MM.1S (cell line): ENCODE results near the gene B4GALNT3.

ENCODE experiments used
- DNase-seq: peaks from one replicate; pipeline ENCODE4 v3.0.0-alpha.2; 2015
- H2AFZ ChIP-seq: fragments of 300-600 bp; sonication (generic); 2 replicates; pipeline ENCODE4 v1.6.0; 2016; ENCODE audit warnings: antibody characterized with exemption, low read length
- H3F3A ChIP-seq: fragments of 300-600 bp; sonication (generic); 2 replicates; pipeline ENCODE4 v1.6.1; 2016; ENCODE audit warnings: mild to moderate bottlenecking, antibody characterized with exemption, low read length, moderate library complexity, mixed read lengths; ENCODE audit not compliant: insufficient read depth
- H3K27ac ChIP-seq: fragments of 300-600 bp; sonication (generic); 2 replicates; pipeline ENCODE4 v1.5.1; 2016; ENCODE audit warnings: mild to moderate bottlenecking, low read length
- H3K27me3 ChIP-seq: fragments of 300-600 bp; sonication (generic); replicated peaks from 2 replicates; pipeline ENCODE4 v1.6.0; 2016; ENCODE audit warnings: low read length; ENCODE audit not compliant: insufficient read depth
- H3K36me3 ChIP-seq: fragments of 300-600 bp; sonication (generic); replicated peaks from 2 replicates; pipeline ENCODE4 v1.6.1; 2016; ENCODE audit warnings: mild to moderate bottlenecking, low read length, mixed read lengths; ENCODE audit not compliant: insufficient read depth
- H3K4me1 ChIP-seq: fragments of 300-600 bp; sonication (generic); 2 replicates; pipeline ENCODE4 v1.6.1; 2016; ENCODE audit warnings: low read length, mixed read lengths
- H3K4me2 ChIP-seq: fragments of 300-600 bp; sonication (generic); 2 replicates; pipeline ENCODE4 v1.6.0; 2016; ENCODE audit warnings: low read depth, low read length
- H3K4me3 ChIP-seq: fragments of 300-600 bp; sonication (generic); 2 replicates; pipeline ENCODE4 v1.5.1; 2016; ENCODE audit warnings: low read length, mixed read lengths
- H3K79me2 ChIP-seq: fragments of 300-600 bp; sonication (generic); 2 replicates; pipeline ENCODE4 v1.6.1; 2016; ENCODE audit warnings: mixed run types, low read length, mixed read lengths
- H3K9ac ChIP-seq: fragments of 300-600 bp; sonication (generic); 2 replicates; pipeline ENCODE4 v1.6.1; 2016; ENCODE audit warnings: low read length, mixed read lengths
- H3K9me2 ChIP-seq: fragments of 300-600 bp; sonication (generic); replicated peaks from 2 replicates; pipeline ENCODE4 v1.6.1; 2016; ENCODE audit warnings: mild to moderate bottlenecking, low read length, mixed read lengths; ENCODE audit not compliant: insufficient read depth
- H3K9me3 ChIP-seq: fragments of 300-600 bp; sonication (generic); replicated peaks from 2 replicates; pipeline ENCODE4 v1.6.1; 2016; ENCODE audit warnings: mild to moderate bottlenecking, low read length, mixed read lengths; ENCODE audit not compliant: insufficient read depth
- H4K20me1 ChIP-seq: fragments of 300-600 bp; sonication (generic); 2 replicates; pipeline ENCODE4 v1.6.1; 2016; ENCODE audit warnings: mild to moderate bottlenecking, low read length, moderate library complexity, mixed read lengths; ENCODE audit not compliant: insufficient read depth
- EZH2 ChIP-seq: fragments of 300-600 bp; sonication (generic); optimal IDR thresholded peaks from 2 replicates; pipeline ENCODE3; 2017; ENCODE audit warnings: low read depth, mild to moderate bottlenecking, antibody characterized with exemption, low read length, mixed read lengths
- EZH2phosphoT487 ChIP-seq: fragments of 300-600 bp; sonication (generic); IDR thresholded peaks from 2 replicates; pipeline ENCODE4 v1.6.1; 2018; ENCODE audit warnings: antibody characterized with exemption, low read length
- TF ChIP-seq, protein P1 (sequence below): fragments of 300-600 bp; sonication (generic); IDR thresholded peaks from 2 replicates; pipeline ENCODE4 v1.5.1; 2016; ENCODE audit warnings: antibody characterized with exemption, low read length, mixed read lengths

B4GALNT3 gene

DNA sequence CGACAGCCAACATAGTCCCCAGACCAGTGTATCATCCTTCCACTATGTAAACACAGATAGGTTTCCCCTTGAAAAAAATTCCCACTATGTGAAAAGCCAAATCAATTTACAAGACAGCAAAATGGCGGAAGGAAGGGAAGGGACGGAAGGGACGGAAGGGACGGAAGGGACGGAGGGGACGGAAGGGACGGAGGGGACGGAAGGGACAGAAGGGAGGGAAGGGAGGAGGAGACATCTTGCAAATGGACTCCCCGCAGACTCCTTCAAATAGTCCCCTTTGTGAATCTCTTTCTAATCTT, 128.2 kb downstream of the B4GALNT3 start:
- Histone ChIP-seq H3K4me2 (no peak overlapping the region), H3K27ac (no peak overlapping the region), H3K27me3 (no peaks in the 10 kb centered on the region), H2AFZ (no peak overlapping the region), H3F3A (no peaks in the 10 kb centered on the region), H3K79me2 (no peaks in the 10 kb centered on the region), H3K9ac (no peak overlapping the region), H4K20me1 (no peaks in the 10 kb centered on the region), H3K4me3 (no peak overlapping the region), H3K36me3 (no peaks in the 10 kb centered on the region), H3K9me3 (no peaks in the 10 kb centered on the region), H3K9me2 (no peaks in the 10 kb centered on the region), H3K4me1 (no peaks in the 10 kb centered on the region)
- DNase-seq, result no peak
- TF ChIP-seq EZH2phosphoT487 (no peak), EZH2 (no peak)
- TF ChIP-seq, protein P1, sequence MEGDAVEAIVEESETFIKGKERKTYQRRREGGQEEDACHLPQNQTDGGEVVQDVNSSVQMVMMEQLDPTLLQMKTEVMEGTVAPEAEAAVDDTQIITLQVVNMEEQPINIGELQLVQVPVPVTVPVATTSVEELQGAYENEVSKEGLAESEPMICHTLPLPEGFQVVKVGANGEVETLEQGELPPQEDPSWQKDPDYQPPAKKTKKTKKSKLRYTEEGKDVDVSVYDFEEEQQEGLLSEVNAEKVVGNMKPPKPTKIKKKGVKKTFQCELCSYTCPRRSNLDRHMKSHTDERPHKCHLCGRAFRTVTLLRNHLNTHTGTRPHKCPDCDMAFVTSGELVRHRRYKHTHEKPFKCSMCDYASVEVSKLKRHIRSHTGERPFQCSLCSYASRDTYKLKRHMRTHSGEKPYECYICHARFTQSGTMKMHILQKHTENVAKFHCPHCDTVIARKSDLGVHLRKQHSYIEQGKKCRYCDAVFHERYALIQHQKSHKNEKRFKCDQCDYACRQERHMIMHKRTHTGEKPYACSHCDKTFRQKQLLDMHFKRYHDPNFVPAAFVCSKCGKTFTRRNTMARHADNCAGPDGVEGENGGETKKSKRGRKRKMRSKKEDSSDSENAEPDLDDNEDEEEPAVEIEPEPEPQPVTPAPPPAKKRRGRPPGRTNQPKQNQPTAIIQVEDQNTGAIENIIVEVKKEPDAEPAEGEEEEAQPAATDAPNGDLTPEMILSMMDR, result no peak

DNA sequence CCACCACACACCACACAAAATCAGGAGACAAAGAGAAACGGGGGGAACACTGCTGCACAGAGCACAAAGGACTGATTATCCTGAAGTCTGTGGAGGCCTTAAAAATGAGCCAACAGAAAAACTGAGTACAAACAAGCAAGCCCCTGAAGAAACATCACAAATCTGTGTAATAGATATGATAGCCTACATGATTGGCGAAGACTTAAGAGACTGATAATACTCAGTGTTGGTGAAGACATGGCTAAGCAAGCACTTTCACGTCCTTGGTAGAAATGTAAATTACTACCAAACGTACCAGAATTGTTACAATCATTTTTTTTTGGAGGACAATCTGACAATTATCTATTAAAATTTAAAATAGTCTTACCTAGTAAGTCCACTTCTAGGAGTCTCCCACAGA, 128.9 kb downstream of the B4GALNT3 start:
- Histone ChIP-seq H3K9me3 (no peaks in the 10 kb centered on the region), H3F3A (no peaks in the 10 kb centered on the region), H3K27ac (no peak overlapping the region), H3K4me1 (no peaks in the 10 kb centered on the region), H3K79me2 (no peaks in the 10 kb centered on the region), H3K27me3 (no peaks in the 10 kb centered on the region), H2AFZ (no peak overlapping the region), H3K9me2 (no peaks in the 10 kb centered on the region), H3K36me3 (no peaks in the 10 kb centered on the region), H3K4me3 (no peak overlapping the region), H4K20me1 (no peaks in the 10 kb centered on the region), H3K9ac (no peak overlapping the region), H3K4me2 (no peak overlapping the region)
- no peak for DNase-seq
- TF ChIP-seq, protein P1, result no peak
- no peak for TF ChIP-seq EZH2
- no peak for TF ChIP-seq EZH2phosphoT487

DNA sequence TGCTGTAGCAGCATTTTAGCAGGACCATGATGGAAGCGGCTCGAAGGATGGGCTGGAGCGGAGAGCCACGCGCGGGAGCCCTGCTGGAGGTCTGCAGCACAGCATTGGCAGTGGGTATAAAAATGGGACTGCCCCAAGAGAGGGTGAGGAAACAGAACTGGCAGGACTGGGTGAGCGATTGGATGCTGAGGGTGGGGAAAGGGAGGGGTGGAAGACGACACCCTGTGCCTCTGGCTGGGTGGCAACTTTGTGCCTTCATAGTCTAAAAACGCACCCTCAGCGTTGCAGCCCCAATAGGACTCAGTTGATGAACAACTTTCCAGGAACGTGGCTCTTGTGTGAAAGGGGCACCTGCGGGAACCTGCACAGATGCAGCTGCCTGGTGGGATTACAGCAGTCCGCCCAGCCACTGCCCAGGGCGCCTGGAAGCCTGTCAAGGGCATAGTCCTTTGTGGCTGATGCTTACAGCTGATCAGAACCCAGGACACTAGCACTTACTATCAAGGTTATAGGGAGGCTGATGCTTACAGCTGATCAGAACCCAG, 130.5 kb downstream of the B4GALNT3 start:
- H3K9me3 ChIP-seq, result no peaks in the 10 kb centered on the region
- H3K79me2 ChIP-seq, result no peaks in the 10 kb centered on the region
- TF ChIP-seq EZH2phosphoT487 (no peak), EZH2 (no peak)
- TF ChIP-seq, protein P1, result no peak
- H3K27me3 ChIP-seq, result no peaks in the 10 kb centered on the region
- no peak for DNase-seq
- no peak overlapping the region for H3K27ac ChIP-seq
- no peak overlapping the region for H3K9ac ChIP-seq
- no peak overlapping the region for H2AFZ ChIP-seq
- H3K9me2 ChIP-seq, result no peaks in the 10 kb centered on the region
- H4K20me1 ChIP-seq, result no peaks in the 10 kb centered on the region
- H3K4me2 ChIP-seq, result no peak overlapping the region
- H3K4me1 ChIP-seq, result no peaks in the 10 kb centered on the region
- no peak overlapping the region for H3K4me3 ChIP-seq
- H3F3A ChIP-seq, result no peaks in the 10 kb centered on the region
- no peaks in the 10 kb centered on the region for H3K36me3 ChIP-seq
